ENCODE measurements around the gene ATP7A. TPM values are rescaled to one million over a fixed set of nuclear protein-coding genes. Genes with fewer than 3 reads are reported as not detected.
A peak's percentile ranks its signal among the peaks of the same experiment; 100 is the strongest.
"Not testable (repeated sequence)": the region's sequence is repeated elsewhere in the genome, so short reads cannot be mapped to it uniquely, and the experiment has no call there.

The ATP7A gene
- polyA plus RNA-seq, 3 donors = 13.2 to 17.8 (median 15.4) TPM

DNA sequence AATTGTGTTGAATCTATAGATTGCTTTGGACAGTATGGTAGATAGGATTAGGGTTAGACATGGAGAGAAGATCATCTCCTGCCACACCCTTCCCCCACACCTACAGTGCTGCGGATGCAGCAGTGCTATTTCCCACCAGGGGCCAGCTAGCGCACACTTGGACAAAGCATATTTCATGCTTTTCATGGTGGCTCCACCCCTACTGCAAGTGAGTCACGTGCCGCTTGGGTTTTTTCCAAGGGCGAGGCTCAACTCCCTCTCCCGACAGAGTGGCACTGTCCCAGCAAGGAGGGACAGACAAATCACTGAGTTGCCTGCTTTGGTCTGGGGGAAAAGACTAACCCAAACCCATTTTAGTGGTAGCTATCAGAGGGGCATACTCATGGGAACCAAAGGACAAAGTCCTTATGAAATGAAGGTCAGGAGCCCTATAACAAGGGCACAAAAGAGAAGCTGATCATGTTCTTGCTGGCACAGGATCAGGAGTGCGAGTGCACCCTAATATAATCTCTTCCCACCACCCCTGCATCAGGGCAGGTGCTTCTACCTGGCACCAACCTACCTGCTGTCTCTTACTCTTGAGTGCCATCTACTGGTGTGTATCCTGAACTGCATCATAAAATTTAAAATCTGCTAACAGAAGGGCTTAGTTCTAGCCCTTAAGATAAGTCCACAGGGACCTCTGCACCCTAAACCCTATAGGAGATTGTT, 114.0 kb downstream of the ATP7A start:
- DNase-seq = no peak

DNA sequence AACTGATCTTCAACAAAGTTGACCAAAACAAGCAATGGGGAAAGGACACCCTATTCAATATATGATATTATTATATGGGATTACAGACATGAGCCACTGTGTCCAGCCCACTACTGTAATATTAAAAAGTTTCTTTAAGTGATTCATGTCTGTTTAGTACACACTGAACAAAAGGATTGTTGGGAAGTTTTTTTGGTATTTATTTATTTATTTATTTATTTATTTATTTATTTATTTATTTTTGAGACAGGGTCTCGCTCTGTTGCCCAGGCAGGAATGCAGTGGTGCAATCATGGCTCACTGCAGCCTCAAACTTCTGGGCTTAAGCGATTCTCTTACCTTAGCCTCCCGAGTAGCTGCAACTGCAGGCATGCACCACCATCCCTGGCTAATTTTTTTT, 117.3 kb downstream of the ATP7A start:
- DNase-seq = no peak

DNA sequence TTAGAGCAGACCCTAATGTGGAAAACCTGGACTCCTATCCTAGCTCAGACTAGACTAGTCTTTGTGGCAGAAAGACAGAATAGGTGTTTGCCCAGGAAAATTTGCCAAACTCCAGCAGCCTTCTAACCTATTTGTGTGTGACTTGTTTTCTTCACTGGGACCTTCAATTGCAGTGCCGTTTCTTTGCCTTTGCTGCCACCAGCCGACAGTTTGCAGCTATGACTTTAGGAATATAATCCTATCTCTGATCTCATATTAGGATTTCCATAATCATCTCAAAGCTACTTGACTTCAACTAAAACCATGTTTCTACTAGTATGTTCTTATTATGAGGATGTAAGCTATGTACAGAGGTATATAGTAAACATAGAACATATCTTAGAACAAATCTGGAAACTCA, 119.2 kb downstream of the ATP7A start:
- peak; percentile 7 for DNase-seq

DNA sequence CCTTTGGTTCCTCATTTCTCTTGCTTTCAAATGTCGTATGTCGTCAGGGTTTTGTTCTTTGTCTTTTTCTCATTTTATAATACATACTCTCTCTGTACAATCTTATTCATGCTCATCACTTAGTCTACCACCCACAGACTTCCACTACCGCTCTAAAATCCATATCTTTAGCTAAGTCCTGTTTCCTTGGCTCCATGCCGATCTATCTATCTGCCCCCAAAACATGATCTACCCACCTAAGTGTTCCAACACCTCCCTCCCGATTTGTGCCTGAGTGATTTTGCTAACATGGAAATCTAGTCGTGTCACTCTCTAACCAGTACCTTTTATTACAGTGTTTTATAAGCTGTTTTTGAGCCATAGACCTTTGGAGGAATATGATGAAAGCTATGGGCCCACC, 124.6 kb downstream of the ATP7A start:
- no peak for DNase-seq

DNA sequence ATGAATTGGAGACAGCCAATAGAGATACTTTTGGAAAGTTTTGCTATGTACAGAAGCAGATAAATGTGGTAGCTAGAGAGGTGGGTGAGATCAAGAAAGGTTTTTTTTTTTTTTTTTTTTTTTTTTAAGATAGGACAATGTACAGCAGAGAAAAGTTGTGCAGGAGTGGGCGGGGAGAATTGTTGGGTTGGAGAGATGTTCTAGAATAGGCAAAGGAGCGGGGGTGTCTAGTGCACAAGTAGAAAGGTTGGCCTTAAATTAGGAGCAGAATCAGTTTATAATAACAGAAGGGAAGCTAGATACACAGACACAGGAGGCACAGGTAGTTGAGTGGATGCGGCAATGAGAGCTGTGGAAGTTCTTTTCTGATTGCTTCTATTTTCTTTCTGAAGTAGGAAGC, 127.4 kb downstream of the ATP7A start:
- no peak for DNase-seq

DNA sequence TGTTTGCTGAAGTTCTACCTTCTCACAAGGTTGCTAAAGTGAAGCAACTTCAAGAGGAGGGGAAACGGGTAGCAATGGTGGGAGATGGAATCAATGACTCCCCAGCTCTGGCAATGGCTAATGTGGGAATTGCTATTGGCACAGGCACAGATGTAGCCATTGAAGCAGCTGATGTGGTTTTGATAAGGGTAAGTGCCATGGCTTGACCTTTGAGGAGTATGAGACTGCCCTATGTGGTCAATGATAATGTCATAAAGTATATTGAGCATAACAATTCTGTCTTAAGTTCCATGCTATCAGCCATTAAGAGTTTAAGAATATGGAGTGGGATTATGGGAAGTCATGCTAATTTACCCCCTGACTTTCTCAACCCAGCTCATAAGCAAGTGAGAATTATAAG, 132.1 kb downstream of the ATP7A start:
- no peak for DNase-seq

DNA sequence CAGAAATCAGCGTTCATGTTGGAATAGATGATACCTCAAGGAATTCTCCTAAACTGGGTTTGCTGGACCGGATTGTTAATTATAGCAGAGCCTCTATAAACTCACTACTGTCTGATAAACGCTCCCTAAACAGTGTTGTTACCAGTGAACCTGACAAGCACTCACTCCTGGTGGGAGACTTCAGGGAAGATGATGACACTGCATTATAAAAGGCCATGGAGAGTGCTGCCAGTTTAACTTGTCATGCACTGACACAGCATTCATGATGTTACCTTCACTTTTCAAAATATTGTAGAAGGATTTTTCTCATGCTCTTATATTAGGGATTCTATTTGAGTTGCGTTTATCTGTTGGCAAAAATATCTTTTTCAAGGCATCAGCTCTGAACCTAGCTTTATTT, 135.9 kb downstream of the ATP7A start:
- DNase-seq = no peak

DNA sequence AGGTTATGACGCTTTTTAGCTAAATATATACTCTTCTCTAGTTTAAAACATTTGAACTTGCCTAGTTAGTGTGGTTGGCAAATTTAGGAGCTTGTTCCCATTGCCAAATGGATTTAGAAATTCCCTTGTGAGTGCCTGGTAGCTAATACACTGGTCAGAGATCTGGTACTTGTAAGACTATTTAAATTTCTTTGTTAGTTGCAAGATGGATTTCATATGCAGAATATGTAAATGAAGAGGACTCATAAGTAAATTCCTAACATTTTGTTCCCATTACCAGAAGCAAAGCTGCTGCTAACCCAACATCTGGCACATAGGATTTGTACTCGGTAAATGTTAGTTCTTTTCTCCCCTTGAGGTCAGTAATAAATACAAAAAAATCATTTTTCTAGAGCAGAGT, 137.6 kb downstream of the ATP7A start:
- no peak for DNase-seq

DNA sequence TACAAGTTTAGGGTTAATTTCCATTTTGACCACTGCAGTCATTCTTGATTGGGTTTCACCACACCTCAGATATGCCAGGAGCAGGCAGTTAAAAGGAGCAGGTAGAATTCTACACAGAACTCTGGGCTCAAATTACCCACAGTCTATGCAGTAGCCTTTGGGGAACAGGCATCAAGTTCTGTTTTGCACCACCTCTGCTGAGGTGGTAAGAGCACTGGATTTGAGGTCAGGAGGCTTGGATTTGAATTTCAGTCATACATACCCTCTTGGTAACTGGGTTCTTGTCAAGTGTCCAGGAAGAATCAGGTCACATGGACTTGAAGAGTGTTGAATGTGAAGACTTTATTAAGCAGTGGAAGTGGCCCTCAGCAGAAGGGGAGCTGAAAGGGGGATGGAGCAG, 153.2 kb downstream of the ATP7A start:
- DNase-seq = no peak

DNA sequence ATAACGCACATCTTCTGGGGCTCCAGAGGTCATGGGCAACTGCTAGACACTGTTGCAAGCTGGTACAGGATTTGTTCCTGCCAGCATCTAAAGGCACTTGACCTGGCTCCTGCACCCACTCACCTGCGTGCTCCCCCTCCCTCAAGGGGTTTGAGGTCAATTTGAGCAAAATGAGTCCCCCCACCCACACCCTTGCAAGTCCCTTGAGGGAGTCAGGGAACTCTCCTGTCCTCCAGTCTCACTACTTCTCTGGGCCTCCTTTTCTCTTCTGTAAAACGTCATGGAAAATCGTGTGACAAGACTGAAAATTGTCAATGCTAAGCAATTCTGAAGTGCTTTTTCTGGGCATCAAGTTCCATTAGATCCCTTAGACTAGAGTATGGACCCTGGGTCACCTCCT, 153.7 kb downstream of the ATP7A start:
- no peak for DNase-seq

DNA sequence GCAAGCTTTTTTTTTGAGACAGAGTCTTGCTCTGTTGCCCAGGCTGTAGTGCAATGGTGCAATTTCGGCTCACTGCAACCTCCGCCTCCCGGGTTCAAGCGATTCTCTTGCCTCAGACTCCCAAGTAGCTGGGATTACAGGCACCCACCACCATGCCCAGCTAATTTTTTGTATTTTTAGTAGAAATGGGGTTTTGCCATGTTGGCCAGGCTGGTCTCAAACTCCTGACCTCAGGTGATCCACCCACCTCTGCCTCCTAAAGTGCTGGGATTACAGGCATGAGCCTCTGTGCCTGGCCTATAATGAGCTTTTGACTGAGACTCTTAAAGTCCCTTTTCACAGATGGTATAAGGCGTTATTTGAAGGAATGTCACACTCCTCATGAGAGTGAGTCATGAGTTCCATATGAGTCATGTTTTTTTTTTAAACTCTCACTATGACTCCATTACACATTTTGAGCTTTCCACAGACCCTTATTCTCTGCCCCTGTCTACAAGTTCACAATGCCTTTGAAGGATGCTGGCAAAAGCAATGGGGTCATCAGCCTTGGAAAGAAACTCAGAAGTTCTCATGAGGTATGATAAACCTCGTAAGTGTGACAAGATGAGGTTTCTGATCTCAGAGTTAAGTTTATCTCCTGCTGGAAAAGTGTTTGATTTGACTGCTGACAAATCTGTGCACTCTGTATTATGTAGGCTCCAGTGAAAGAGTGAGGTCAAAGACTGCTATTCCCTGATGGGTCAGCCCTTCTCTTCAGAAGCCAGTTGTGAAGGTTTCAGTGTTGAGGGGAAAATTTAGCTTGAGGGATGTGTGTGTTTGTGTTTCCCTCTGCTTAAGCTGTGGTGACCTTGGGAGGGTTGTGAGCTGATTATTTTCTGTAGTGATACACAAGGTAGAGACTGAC, 154.5 kb downstream of the ATP7A start:
- DNase-seq = not testable (repeated sequence)

DNA sequence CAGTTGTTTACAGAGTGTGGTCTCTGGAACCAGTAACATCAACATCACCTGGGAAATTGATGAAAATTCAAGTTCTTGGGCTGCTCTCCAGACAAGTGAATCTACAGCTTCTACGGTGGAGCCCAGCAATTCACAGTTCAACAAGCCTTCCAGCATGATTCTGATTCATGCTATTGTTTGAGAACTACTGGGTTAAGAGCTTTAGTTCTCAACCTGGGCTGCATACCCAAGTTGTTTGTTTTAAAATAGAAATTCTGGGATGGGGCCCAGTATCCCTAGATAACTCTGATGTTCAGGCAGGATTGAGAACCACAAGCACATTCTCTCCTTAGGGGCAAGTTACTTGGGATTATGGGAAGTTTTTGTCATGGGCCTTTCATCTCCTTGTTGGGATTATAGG, 155.6 kb downstream of the ATP7A start:
- no peak for DNase-seq

DNA sequence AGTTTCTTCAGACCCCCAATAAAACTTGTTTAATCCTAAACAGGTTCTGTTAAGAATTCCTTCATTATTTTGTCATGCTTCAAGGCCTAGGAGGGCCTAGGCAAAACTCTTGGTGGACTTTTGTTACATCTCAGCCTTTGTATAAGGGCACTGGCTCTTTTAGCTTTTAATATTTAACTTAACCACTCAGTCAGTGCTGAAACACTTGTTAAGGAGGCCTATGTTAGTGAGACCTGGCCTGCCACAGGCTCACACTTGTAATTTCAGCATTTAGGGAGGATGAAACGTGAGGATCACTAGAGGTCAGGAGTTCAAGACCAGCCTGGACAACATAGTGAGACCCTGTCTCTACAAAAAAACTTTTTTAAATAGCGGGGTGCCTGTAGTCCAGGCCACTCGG, 160.8 kb downstream of the ATP7A start:
- DNase-seq = no peak

DNA sequence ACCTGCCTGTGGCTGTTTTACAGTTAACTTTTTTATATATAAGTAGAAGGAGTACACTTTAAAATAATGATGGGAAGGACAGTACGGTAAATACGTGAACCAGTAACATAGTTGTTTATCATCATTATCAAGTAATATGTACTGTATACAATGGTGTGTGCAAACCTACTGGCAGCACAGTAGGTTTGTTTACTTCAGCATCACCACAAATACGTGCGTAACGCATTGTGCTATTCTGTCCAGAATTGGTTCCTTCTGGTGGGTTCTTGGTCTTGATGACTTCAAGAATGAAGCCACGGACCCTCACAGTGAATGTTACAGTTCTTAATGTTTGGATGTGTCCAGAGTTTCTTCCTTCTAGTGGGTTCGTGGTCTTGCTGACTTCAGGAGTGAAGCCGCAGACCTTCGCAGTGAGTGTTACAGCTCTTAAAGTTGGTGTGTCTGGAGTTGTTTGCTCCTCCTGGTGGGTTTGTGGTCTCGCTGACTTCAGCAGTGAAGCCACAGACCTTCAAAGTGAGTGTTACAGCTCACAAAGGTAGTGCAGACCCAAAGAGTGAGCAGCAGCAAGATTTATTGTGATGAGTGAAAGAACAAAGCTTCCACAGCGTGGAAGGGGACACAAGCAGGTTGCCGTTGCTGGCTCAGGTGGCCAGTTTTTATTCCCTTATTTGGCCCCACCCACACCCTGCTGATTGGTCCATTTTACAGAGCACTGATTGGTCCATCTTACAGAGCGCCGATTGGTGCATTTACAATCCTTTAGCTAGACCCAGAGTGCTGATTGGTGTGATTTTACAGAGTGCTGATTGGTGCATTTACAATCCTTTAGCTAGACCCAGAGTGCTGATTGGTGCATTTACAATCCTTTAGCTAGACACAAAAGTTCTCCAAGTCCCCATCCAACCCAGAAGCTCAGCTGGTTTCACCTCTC, 162.9 kb downstream of the ATP7A start:
- not testable (repeated sequence) for DNase-seq

DNA sequence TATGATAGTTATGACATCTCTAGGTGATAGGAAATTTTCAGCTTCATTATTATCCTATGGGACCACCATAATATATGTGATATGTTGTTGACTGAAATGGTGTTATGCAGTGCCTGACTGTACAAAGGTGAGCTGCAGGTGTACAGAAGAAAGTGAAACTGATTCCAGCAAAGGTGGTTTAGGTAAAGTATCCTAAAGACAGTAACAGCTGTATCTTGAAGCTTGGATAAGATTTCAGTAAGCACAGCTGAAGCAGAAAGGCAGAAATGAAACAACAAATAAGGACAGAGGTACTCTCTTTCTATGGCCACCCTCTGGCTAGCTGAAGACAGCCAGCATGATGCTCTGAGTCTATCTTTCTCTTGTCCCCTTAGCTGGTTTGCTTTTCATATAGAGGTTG, 163.6 kb downstream of the ATP7A start:
- DNase-seq = no peak

DNA sequence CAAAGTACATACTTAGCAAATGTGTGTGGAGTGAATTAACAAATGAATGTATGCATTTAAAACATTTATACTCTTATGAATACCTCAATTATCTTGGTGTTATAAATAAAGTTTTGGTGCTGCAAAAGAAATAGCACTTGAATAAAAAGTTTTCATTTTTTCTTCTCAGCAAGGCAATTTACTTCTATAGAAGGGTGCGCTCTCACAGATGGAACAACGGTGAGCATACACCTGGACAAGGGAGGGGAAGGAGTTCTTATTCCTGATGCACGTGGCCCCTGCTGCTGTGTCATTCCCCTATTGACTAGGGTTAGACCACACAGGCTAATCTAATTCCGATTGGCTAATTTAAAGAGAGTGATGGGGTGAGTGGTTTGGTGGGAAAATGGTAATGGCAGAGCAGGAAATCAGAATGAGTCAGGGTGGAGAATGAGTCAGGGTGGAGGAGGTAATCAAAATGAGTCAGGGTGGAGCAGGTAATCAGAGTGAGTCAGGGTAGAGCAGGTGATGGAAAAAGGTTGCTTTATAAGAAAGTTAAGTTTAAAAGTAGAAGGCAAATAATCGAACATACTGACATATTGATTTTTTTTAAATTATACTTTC, 165.4 kb downstream of the ATP7A start:
- DNase-seq = no peak

DNA sequence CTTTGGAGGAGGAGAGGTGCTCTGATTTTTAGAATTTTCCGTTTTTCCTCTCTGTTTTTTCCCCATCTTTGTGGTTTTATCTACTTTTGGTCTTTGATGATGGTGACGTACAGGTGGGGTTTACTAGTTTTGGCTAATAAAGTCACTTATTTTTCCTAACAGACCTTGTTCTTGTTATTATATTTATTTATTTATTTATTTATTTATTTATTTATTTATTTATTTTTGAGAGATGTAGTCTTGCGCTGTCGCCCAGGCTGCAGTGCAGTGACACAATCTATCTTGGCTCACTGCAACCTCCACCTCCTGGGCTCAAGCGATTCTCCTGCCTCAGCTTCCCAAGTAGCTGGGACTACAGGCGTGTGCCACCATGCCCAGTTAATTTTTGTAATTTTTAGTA, 170.9 kb downstream of the ATP7A start:
- not testable (repeated sequence) for DNase-seq

DNA sequence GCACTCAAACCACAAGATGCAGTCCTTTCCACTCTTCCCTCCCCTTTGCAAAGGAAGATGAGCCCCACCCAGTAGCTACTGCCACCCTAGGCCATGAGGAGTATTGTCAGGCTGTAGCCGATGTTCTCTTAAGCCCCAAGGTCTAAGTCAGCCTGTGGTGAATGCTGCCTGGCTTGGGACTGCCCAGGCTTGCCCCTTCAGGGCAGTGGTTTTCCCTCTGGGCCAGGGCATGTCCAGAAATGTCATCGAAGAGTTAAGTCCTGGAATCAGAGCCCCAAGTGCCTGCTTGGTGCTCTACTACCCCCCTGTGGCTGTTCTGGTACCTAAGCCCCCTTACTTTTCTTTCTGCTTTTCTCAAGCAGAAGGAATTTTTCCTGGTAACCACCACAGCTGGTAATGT, 181.8 kb downstream of the ATP7A start:
- no peak for DNase-seq

DNA sequence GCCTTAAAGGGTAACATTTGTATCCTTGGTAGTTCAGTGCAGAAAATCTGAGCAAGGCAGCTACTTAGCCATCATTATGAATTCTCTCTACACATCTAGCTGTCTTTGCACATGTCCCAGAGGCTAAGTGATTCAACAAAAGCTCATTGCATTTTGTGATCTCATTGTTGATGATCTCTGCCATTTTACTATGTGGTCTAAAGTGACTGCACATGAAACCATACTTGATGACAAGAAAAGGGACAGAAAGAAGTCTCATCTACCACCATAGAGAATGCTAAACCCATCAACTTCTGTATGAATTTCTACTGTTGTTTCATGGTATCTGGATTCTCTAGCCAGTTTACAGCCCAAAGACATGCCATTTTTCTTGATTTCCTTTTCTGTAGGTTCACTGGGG, 187.6 kb downstream of the ATP7A start:
- DNase-seq = no peak
